Activated T-helper 17 cell treated with anti-CD3 and anti-CD28 coated beads, Interleukin-2, amount 50 U/mL, for 72 hours (primary cell): ENCODE measurements around the gene SPOCD1. TPM values are rescaled to one million over a fixed set of nuclear protein-coding genes. Genes with fewer than 3 reads are reported as not detected.
A peak's percentile ranks its signal among the peaks of the same experiment; 100 is the strongest.

Experiments used
- ATAC-seq: fragments of 150-1000 bp; cut with Tn5 transposase; replicated peaks from 2 replicates; pipeline ENCODE4 v1.10.0; 2021; ENCODE audit warnings: mild to moderate bottlenecking, moderate library complexity
- H3K27ac Mint-ChIP-seq: one replicate; pipeline ENCODE4 v1.8.0; 2022; ENCODE audit warnings: mixed read lengths
- H3K27me3 Mint-ChIP-seq: one replicate; pipeline ENCODE4 v1.8.0; 2022; ENCODE audit warnings: mixed read lengths
- H3K36me3 Mint-ChIP-seq: one replicate; pipeline ENCODE4 v1.8.0; 2022; ENCODE audit warnings: low read depth, mild to moderate bottlenecking, mixed read lengths
- H3K4me1 Mint-ChIP-seq: one replicate; pipeline ENCODE4 v1.8.0; 2022; ENCODE audit warnings: mixed read lengths
- H3K4me3 Mint-ChIP-seq: one replicate; pipeline ENCODE4 v1.8.0; 2022; ENCODE audit warnings: mild to moderate bottlenecking, mixed read lengths
- H3K9me3 Mint-ChIP-seq: one replicate; pipeline ENCODE4 v1.8.0; 2022; ENCODE audit warnings: mixed read lengths
- total RNA-seq, 2 donors: library from RNA; stranded (reverse); gene quantifications; one replicate each; pipeline ENCODE4 v1.2.3, GENCODE V29; 2022

SPOCD1 gene
- total RNA-seq, 2 donors from 2014 or later = 0.84 to 1.8 TPM

DNA sequence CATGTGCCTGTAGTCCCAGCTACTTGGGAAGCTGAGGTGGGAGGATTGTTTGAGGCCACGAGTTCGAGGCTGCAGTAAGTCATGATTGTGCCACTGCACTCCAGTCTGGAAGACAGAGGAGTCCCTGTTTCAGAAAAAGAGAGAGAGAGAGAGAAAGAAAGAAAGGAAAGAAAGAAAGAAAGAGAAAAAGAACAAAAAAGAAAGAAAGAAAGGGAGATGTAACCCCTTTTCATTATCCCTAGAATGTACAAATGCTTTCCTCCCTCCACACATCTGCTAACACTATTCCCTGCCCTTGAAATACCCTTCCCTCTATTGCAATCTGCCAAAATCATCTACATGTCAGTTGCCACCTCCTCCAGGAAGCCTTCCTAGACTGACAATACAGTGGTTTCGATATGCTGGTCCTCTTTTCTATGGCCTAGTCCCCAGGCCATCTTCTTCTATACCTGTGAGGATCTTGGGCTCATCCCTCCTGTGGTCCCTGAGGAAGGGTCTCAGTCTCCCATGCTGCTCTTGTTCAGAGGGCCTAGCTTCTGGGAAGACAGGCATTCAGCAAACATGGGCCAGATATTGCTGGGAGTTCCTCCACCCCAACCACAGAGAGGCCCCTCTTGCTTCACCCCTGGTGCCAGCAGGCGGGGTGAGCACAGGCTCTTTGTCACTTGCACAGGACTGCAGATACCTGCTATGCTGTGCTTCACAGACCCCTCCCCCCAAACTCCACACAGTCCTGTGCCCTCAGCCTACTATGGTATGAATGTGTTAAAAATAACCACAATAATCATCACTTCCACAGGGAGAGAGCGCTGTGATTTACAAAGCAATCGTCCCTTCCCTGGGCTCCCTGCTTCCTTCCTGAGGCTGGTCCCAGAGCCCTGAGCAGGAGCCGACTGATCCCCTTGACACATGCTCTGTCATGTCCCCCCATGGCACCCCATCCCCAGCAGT, 65.8 kb downstream of the SPOCD1 start:
- no peaks in the 10 kb centered on the region for H3K36me3 Mint-ChIP-seq
- H3K9me3 Mint-ChIP-seq = no peaks in the 10 kb centered on the region
- H3K27ac Mint-ChIP-seq = no peak overlapping the region
- no peak overlapping the region for H3K4me3 Mint-ChIP-seq
- H3K27me3 Mint-ChIP-seq = peaks cover 7% of the 10 kb centered on the region
- no peak for ATAC-seq
- H3K4me1 Mint-ChIP-seq = peaks cover 24% of the 10 kb centered on the region

DNA sequence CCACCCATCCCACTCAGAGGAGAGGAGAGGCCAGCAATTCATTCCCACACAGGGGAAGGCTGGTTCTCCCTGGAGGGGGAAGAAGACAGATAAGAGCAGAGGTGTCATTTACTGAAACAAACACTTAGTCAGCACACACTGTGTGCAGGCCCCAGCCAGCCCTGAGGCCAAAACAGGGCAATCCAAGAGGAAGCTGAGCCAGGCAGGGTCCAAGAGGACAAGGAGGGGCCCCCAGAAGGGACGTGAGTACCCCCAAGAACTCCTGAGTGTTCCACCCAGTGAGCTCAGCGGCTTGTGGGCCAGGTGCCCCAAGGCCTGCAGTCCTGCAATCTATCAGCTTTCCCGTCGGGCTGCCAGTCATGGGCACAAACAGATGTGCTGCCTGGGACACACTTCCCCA, 67.5 kb downstream of the SPOCD1 start:
- Mint-ChIP-seq H3K9me3 (no peaks in the 10 kb centered on the region), H3K4me3 (no peak overlapping the region), H3K27ac (peak overlapping the region; percentile 11), H3K36me3 (no peaks in the 10 kb centered on the region), H3K4me1 (peaks cover 24% of the 10 kb centered on the region), H3K27me3 (peaks cover 7% of the 10 kb centered on the region)
- ATAC-seq = no peak

DNA sequence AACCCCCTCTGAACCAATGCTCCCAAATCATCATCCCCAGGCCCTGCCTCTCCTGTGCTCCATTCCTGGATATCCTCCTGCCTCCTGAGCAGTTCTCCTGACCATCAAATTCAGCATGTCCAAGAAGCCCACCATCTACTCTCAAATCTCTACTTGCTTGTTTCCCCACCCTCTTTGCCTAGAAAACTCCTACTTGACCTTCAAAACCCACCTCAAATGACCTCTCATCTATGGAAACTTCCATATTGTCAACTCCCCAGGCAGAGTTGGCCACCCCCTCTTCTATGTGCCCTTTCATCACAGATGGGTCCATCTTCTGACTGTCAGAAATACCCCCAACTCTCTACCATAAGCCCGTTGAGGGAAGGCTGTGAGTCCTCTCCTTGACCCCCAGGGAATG, 68.5 kb downstream of the SPOCD1 start:
- H3K36me3 Mint-ChIP-seq = no peaks in the 10 kb centered on the region
- no peak for ATAC-seq
- no peak overlapping the region for H3K4me3 Mint-ChIP-seq
- no peaks in the 10 kb centered on the region for H3K9me3 Mint-ChIP-seq
- H3K27ac Mint-ChIP-seq = peak overlapping the region; percentile 45
- H3K27me3 Mint-ChIP-seq = peaks cover 7% of the 10 kb centered on the region
- H3K4me1 Mint-ChIP-seq = peaks cover 24% of the 10 kb centered on the region

DNA sequence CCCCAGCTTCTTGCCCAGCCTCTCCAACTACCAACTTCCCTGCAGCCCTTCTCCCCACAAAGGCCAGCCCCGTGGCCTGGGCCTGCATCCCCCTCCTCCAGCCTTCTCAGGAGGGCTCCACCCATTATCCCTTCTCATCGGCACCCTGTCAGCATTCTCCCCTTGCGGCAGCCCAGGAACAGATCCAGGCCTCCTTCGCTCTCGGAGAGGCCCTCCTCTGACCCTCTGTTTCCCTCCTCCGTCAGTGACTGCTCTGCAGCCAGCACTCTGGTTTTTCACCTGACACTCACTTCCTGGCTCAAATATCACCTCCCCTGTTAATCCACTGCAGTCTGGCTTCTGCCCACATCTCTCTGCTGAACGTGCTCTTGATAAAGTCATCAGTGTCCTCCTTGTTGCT, 69.1 kb downstream of the SPOCD1 start:
- Mint-ChIP-seq H3K4me1 (peaks cover 20% of the 10 kb centered on the region), H3K36me3 (no peaks in the 10 kb centered on the region), H3K27me3 (peaks cover 5% of the 10 kb centered on the region), H3K27ac (peak overlapping the region; percentile 45), H3K9me3 (no peaks in the 10 kb centered on the region), H3K4me3 (peak overlapping the region; percentile 9)
- ATAC-seq = no peak

DNA sequence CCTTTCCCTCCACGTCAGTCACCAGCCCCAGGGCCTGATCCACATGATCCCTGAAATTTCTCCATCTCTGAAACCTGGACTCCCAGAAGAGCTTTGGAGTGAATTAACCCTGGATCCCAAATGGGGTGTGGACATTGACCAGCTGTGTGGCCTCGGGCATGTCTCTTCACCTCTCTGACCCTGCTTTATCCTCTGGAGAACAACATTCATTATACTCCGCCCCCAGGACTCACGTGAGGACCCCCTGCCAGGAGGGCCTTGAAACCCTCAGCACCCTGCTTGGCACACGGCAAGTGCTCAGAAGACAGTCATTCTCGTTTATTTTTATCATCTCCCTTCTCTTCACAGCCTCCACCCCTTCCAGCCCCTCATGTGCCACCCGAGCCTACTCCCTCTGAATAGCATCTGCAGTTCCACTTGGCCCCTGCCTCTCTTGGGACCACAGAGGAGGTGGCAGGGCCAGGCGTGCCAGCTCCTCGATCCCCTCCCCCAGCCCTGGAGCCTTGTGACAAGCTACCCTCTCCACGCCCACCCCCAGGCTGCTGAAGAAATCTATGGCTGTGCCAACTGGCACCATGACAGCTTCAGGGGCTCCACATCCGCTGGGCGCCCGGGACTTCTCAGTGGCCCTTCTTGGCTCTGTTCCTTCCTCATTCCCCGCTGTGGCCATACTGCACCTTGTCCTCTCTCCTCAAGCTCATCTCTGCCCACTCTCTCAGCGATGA, 69.7 kb downstream of the SPOCD1 start:
- Mint-ChIP-seq H3K9me3 (no peaks in the 10 kb centered on the region), H3K36me3 (no peaks in the 10 kb centered on the region), H3K27me3 (peaks cover 4% of the 10 kb centered on the region), H3K27ac (peak overlapping the region; percentile 45), H3K4me3 (peak overlapping the region; percentile 9), H3K4me1 (peaks cover 15% of the 10 kb centered on the region)
- no peak for ATAC-seq

DNA sequence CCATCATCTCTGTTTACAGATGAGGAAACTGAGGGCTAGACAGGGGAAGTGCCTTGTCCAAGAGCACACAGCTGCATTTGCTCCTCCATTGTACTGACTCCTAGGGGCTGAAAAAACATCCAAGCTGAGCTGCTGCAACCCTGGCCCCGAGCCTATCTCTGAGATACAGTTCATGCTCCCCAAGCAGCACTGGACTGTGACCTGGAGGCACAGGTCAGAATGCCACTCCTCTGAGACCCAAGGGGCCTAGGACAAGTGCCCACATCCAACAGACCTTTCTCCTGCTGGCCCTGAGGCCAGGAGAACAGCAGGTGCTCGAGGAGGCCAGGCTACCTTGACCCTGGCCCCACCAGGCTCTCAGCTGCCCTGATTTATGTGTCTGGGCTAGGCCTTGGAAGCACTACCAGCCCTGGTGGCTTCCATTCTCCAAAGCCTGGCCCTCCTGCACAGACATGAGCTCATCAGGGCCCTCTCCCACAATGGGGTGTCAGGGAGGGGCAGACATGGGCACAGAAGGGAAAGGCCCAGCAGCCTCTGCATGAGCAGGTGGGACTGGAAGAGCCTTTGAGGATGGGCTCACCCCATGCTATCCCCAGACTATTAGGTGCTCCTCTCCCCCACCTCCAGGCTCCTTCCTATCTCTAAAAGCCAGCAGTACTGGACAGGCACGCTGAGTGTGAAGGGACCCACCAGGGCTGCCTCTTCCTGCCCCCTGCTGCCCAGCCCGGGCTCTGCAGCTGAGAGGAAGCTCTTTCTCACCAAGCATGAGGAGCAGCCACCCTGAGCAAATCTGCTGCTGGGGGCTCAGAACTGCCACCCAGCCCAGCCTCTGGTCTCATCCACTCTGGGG, 70.5 kb downstream of the SPOCD1 start:
- Mint-ChIP-seq H3K4me3 (no peak overlapping the region), H3K27ac (no peak overlapping the region), H3K4me1 (peaks cover 11% of the 10 kb centered on the region), H3K9me3 (no peaks in the 10 kb centered on the region), H3K36me3 (no peaks in the 10 kb centered on the region), H3K27me3 (peaks cover 4% of the 10 kb centered on the region)
- peak; percentile 79 for ATAC-seq

DNA sequence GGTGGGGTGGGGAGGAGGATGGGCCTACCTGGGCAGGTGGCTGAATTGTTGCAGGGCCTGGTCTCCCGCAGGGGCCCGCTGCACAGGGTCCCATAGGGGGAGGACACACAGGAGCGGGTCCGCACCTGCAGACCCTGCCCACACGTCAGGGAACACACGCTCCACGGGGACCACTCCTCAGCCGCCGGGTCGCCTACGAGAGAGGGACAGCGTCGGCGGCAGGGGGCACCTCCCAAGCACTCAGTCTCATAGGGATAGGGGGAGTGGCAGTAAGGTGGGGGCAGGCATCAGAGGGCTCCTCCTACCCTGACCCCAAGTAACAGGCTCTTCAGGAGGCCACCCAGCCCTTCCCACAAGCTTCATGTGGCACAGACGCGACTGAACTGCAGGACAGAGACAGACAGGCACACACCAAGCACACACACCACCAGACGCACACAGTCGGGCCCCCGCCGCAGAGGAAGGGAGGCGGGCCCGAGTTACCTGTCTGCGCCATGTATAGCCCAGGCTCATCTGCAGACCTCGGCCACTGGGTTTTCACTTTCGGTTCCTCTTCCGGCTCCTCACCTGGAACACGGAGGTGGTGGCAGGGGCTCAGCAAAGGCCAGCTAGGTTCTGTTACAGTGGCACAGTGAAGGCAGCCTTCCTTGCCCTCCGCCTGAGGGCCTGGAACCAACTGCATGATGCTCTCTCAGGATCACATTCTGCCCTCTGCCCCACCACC, 71.5 kb downstream of the SPOCD1 start:
- Mint-ChIP-seq H3K27me3 (peaks cover 4% of the 10 kb centered on the region), H3K9me3 (no peaks in the 10 kb centered on the region), H3K4me1 (peaks cover 16% of the 10 kb centered on the region), H3K27ac (peak overlapping the region; percentile 17), H3K4me3 (no peak overlapping the region), H3K36me3 (no peaks in the 10 kb centered on the region)
- ATAC-seq = no peak

DNA sequence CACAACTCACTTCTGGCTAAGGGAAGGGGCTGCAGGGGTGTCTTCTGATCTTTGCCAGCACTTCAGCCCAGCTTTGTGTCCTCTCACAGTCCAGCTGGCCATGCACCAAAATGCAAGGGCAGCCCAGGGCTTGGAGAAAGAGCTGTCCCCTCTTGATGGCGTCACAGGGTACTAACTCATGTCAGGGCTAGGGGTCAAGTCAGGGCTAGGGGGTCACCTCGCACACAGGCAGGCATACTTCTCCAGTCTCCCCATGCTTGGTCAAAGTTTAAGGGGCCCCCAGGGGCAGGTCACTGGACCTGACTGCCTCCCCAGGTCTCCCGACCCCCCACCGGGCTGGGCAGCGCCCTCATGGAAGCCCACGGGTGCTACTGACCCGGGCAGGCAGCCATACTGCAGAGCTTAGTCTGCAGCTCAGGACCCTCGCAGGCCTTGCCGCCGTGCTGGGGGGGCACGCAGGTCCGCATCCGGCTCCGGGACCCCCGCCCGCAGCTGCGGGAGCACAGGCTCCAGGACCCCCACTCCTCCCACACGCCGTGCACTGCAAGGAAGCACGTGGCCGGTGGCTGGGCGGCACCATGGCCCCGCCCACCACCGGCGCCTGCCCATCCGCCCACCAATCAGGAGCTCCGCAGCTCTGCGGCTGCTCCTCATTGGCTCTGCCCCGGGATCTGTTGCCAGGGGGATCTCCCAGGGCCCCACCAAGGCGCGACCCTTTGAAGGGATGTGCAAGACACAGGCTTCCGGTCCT, 73.2 kb downstream of the SPOCD1 start:
- no peak for ATAC-seq
- no peak overlapping the region for H3K4me3 Mint-ChIP-seq

More for the DNA sequence above, 73.2 kb downstream of the SPOCD1 start:
- H3K27me3 Mint-ChIP-seq = peaks cover 4% of the 10 kb centered on the region
- no peaks in the 10 kb centered on the region for H3K9me3 Mint-ChIP-seq
- H3K36me3 Mint-ChIP-seq = no peaks in the 10 kb centered on the region
- peaks cover 17% of the 10 kb centered on the region for H3K4me1 Mint-ChIP-seq
- no peak overlapping the region for H3K27ac Mint-ChIP-seq

Other genes with a start within 250 kb of the SPOCD1 start
- not detected for gene TINAGL1, start 239.5 kb downstream of the SPOCD1 start, total RNA-seq
- not detected for gene HCRTR1, start 198.3 kb downstream of the SPOCD1 start, total RNA-seq
- gene PEF1, start 171.1 kb downstream of the SPOCD1 start, total RNA-seq = 10 to 100 TPM; 32.7 to 51.5 TPM
- gene COL16A1, start 112.0 kb downstream of the SPOCD1 start, total RNA-seq = not detected
- gene ADGRB2, start 51.7 kb downstream of the SPOCD1 start, total RNA-seq = 1 to 10 TPM in 1 of 2 donors, under 1 TPM in 1; 0.24 to 4.5 TPM
- 100 to 1,000 TPM; 285 to 351 TPM for gene PTP4A2, start 122.3 kb upstream of the SPOCD1 start, total RNA-seq
- gene KHDRBS1, start 197.8 kb upstream of the SPOCD1 start, total RNA-seq = 100 to 1,000 TPM; 140 to 177 TPM